ENCODE data around the gene NR3C1.

Gene NR3C1

GRCh38 chr5:143383988-143384387 lies 19.5 kb downstream of the NR3C1 start:
- no peak for TF ChIP-seq CTCF (IDR thresholded peaks at IDR 0.05; ENCODE audit: extremely low read depth, missing control alignments)
- DNase-seq (ENCODE audit: low spot score): no peak

DNA sequence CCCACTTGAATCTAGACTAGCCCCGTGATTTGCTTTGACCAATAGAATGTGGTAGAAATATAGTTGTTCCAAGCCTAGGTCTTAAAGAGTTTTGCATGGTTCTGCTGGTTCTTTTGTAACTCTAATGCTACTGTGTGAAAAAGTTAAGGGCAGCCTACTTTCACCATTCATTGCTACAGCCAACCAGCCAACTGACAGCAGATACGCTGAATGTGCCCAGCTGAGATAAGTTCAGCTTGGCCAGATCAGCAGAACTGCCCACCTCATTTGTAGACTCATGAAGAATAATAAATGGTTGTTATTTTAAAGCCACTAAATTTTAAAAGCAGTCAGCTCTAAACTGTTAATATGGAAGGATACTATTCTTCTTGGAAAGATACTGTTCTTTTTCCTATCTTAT lies 23.9 kb downstream of the NR3C1 start:
- no peak for TF ChIP-seq CTCF (IDR thresholded peaks at IDR 0.05; ENCODE audit: extremely low read depth, missing control alignments)

DNA sequence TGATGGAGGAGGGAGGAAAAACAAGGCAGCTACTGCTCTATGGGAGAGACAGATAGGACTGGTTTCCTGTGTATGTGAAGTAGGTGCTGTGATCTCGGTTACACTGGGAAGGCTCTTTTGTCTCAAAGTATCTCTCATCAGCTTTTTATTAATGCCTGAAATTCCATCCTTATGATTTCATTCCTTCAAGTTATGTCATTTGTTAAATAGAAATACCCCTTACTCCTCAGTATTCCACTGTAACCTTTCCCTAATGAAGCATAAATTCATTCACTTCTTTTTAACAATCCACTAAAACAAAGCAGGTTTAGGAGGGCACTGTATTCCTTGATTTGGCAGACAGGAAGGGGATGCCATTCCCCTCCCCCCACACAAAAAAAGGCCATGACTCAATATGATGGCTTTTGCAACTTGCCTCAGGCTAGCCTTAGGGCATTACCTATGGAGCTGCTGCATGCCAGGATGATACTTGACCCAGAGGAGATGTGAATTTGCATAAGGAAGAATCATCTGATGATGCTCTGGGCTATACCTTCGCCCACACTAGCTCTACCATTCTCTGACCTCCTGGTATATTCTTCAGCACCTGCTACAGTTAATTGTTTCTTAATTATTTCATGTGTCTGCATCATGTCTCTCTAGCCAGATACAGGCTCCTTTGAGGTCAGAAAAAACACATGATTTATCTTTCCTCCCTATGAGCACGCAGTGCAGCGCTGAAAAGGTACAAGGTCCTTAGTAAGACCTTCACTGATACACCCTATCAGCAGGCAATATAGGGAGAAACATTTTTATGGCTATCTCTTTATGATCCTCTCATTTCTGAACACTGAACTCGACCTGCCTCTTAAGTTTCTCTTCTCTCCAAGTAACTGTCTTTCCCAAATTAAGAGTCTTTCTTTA lies 26.3 kb downstream of the NR3C1 start:
- no peak for DNase-seq (ENCODE audit: low spot score)
- no peak for TF ChIP-seq CTCF (IDR thresholded peaks at IDR 0.05; ENCODE audit: extremely low read depth, missing control alignments)

More for the DNA sequence above, 23.9 kb downstream of the NR3C1 start:
- DNase-seq (ENCODE audit: low spot score): no peak

GRCh38 chr5:143376195-143376779 lies 27.2 kb downstream of the NR3C1 start:
- no peak for TF ChIP-seq CTCF (IDR thresholded peaks at IDR 0.05; ENCODE audit: extremely low read depth, missing control alignments)
- no peak for DNase-seq (ENCODE audit: low spot score)

DNA sequence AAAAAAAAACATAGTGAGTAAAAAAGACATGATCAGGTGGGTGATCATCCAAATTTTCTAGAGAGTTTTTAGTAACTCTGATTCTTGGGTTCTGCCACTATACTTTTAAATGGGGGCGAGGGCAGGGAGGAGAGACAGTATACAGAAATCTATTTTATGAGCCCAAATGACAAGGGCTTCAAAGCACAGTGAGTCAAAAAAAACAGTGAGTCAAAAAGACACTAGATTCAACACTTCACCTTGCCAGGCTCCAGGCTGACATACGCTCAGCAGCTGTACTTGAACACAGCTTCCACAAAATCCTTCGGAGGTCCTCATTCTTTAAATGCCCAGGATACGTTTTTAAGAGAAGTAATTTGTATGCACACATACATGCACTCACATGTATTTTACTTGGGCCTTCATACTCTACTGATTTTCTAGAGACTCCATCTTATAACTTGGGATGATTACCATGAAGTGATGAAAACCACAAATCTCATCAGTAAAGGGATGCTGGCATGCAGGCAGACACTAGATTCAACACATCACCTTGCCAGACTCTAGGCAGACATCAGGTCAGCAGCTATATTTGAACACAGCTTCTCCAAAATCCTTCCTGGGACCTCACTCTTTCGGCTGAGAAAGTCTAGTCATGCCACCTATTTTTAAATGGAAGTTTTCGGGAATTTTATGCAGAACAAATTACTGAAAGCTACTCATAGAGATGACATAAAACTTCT lies 28.8 kb downstream of the NR3C1 start:
- no peak for TF ChIP-seq CTCF (IDR thresholded peaks at IDR 0.05; ENCODE audit: extremely low read depth, missing control alignments)
- DNase-seq (ENCODE audit: low spot score): no peak

GRCh38 chr5:143373076-143373475 lies 30.4 kb downstream of the NR3C1 start:
- DNase-seq (ENCODE audit: low spot score): no peak
- TF ChIP-seq CTCF (IDR thresholded peaks at IDR 0.05; ENCODE audit: extremely low read depth, missing control alignments): no peak
